ENCODE measurements around the gene BLACAT1. TPM values are rescaled to one million over a fixed set of nuclear protein-coding genes. Genes with fewer than 3 reads are reported as not detected.
A peak's percentile ranks its signal among the peaks of the same experiment; 100 is the strongest.

The BLACAT1 gene
- total RNA-seq, 1 experiment from 2014 or later = 9.8 TPM

DNA sequence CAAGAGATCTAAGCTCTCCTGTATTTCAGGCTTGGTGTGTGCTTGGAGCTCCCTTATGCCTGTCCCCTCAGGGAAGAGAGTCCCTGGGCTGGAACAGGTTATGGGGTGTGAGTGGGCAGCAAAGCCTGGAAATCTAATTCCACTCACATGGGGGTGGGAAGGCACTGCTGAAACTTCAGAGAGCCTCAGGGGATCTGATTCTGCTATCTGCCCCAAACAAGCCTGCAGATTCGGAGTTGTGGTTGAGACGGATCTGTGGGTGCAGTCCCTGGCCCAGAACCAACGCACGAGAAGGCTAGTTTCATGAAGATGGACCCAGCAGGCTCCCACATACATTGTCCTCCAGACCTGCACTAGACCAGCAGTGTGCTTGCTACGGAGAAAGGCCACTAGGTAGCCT is 2.9 kb downstream of the BLACAT1 start:
- Mint-ChIP-seq H3K36me3 (no peaks in the 10 kb centered on the region), H3K4me3 (no peak overlapping the region), H3K27me3 (ENCODE audit: low read depth) (peaks cover 13% of the 10 kb centered on the region), H3K4me1 (peaks cover 72% of the 10 kb centered on the region), H3K27ac (no peak overlapping the region), H3K9me3 (no peaks in the 10 kb centered on the region)
- no peak for DNase-seq (ENCODE audit: low spot score)
- TF ChIP-seq KAT7 (CRISPR knock-in tag; IDR thresholded peaks at IDR 0.05; ENCODE audit: borderline replicate concordance) = no peak
- TF ChIP-seq HMGA2 (CRISPR knock-in tag; IDR thresholded peaks at IDR 0.05) = no peak
- TF ChIP-seq, protein P1, sequence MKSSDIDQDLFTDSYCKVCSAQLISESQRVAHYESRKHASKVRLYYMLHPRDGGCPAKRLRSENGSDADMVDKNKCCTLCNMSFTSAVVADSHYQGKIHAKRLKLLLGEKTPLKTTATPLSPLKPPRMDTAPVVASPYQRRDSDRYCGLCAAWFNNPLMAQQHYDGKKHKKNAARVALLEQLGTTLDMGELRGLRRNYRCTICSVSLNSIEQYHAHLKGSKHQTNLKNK (CRISPR knock-in tag; IDR thresholded peaks at IDR 0.05) = no peak
- TF ChIP-seq FOXK1 (CRISPR knock-in tag; IDR thresholded peaks at IDR 0.05) = no peak
- TF ChIP-seq ESRRA (CRISPR knock-in tag; IDR thresholded peaks at IDR 0.05; ENCODE audit: borderline replicate concordance) = no peak
- TF ChIP-seq ZNF121 (CRISPR knock-in tag; IDR thresholded peaks at IDR 0.05) = no peak
- TF ChIP-seq, protein P2, sequence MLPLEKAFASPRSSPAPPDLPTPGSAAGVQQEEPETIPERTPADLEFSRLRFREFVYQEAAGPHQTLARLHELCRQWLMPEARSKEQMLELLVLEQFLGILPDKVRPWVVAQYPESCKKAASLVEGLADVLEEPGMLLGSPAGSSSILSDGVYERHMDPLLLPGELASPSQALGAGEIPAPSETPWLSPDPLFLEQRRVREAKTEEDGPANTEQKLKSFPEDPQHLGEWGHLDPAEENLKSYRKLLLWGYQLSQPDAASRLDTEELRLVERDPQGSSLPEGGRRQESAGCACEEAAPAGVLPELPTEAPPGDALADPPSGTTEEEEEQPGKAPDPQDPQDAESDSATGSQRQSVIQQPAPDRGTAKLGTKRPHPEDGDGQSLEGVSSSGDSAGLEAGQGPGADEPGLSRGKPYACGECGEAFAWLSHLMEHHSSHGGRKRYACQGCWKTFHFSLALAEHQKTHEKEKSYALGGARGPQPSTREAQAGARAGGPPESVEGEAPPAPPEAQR (CRISPR knock-in tag; IDR thresholded peaks at IDR 0.05) = no peak
- no peak for TF ChIP-seq FOXP1 (CRISPR knock-in tag; IDR thresholded peaks at IDR 0.05; ENCODE audit: borderline replicate concordance)
- no peak for TF ChIP-seq RELA (CRISPR knock-in tag; IDR thresholded peaks at IDR 0.05; ENCODE audit: borderline replicate concordance)
- TF ChIP-seq ZBTB21 (CRISPR knock-in tag; IDR thresholded peaks at IDR 0.05; ENCODE audit: borderline replicate concordance) = no peak
- TF ChIP-seq, protein P3, sequence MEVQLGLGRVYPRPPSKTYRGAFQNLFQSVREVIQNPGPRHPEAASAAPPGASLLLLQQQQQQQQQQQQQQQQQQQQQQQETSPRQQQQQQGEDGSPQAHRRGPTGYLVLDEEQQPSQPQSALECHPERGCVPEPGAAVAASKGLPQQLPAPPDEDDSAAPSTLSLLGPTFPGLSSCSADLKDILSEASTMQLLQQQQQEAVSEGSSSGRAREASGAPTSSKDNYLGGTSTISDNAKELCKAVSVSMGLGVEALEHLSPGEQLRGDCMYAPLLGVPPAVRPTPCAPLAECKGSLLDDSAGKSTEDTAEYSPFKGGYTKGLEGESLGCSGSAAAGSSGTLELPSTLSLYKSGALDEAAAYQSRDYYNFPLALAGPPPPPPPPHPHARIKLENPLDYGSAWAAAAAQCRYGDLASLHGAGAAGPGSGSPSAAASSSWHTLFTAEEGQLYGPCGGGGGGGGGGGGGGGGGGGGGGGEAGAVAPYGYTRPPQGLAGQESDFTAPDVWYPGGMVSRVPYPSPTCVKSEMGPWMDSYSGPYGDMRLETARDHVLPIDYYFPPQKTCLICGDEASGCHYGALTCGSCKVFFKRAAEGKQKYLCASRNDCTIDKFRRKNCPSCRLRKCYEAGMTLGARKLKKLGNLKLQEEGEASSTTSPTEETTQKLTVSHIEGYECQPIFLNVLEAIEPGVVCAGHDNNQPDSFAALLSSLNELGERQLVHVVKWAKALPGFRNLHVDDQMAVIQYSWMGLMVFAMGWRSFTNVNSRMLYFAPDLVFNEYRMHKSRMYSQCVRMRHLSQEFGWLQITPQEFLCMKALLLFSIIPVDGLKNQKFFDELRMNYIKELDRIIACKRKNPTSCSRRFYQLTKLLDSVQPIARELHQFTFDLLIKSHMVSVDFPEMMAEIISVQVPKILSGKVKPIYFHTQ (CRISPR knock-in tag; IDR thresholded peaks at IDR 0.05) = no peak
- no peak for TF ChIP-seq ETV6 (CRISPR knock-in tag; IDR thresholded peaks at IDR 0.05)
- TF ChIP-seq NR3C1 (CRISPR knock-in tag; conservative IDR thresholded peaks at IDR 0.05; ENCODE audit: low read depth) = no peak
- ChIA-PET CTCF (interaction anchor here (1.0 to 12.4 kb wide), 8 partner anchors 11 to 118 kb away, joined by 3 to 205 read pairs (median 6); no protein-coding TSS in a partner anchor), POLR2A (interaction anchor here (4.0 to 4.5 kb wide), 2 partner anchors 8 to 12 kb away, joined by 15 to 48 read pairs; no protein-coding TSS in a partner anchor)
- no peak for ATAC-seq

DNA sequence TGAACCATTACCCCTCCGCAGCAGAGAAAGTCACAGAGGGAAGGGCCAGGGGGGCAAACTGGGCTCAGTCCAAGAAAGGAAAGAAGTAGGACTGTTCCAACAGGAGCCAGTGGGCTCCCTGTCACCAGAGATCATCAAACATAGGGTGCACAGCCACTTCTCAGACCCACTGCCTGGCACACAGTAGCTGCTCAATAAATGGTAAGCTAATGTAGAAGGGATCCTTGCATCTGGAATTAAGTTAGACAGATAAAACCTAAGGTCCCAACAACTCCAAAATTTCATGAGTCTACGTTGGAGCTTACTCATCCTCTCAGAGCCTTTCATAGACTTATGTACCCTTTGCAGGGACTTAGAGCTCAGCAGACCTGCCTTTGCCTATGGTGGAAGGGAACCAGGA is 3.5 kb downstream of the BLACAT1 start:
- TF ChIP-seq, protein P4, sequence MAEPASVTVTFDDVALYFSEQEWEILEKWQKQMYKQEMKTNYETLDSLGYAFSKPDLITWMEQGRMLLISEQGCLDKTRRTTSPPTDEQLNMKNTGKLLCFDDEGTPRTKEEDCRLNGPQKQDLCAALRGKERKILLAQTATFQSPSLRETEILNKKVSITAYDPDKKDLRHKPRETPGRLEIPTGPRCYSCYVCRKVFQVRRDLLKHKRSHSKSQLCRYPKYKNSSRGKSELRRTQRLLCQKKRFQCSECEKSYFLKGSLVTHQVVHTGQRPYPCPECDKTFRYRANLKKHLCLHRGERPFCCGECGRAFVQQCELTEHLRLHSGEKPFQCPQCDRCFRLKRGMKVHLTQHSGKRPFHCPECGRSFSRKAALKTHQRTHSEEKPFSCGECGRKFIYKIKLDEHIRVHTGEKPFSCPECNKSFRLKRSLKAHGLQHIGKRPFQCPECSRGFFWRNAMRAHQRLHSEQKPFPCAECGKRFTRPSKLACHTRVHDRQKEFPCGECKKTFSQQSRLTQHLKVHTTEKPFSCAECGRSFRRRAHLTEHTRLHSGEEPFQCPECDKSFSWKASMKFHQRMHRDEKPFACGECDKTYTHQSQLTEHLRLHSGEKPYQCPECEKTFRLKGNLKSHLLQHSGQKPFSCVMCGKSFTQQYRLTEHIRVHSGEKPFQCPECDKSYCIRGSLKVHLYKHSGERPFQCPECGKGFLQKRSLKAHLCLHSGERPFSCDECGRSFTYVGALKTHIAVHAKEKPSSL (CRISPR knock-in tag; conservative IDR thresholded peaks at IDR 0.05) = no peak
- TF ChIP-seq ZBTB21 (CRISPR knock-in tag; IDR thresholded peaks at IDR 0.05; ENCODE audit: borderline replicate concordance) = no peak
- TF ChIP-seq CBFB (CRISPR knock-in tag; IDR thresholded peaks at IDR 0.05; ENCODE audit: low read depth) = no peak
- TF ChIP-seq TCF7 (CRISPR knock-in tag; IDR thresholded peaks at IDR 0.05; ENCODE audit: low read depth) = no peak
- TF ChIP-seq, protein P5, sequence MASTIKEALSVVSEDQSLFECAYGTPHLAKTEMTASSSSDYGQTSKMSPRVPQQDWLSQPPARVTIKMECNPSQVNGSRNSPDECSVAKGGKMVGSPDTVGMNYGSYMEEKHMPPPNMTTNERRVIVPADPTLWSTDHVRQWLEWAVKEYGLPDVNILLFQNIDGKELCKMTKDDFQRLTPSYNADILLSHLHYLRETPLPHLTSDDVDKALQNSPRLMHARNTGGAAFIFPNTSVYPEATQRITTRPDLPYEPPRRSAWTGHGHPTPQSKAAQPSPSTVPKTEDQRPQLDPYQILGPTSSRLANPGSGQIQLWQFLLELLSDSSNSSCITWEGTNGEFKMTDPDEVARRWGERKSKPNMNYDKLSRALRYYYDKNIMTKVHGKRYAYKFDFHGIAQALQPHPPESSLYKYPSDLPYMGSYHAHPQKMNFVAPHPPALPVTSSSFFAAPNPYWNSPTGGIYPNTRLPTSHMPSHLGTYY (CRISPR knock-in tag; IDR thresholded peaks at IDR 0.05) = no peak
- no peak for TF ChIP-seq ZNF219 (CRISPR knock-in tag; IDR thresholded peaks at IDR 0.05; ENCODE audit: borderline replicate concordance)
- no peak for TF ChIP-seq ESRRA (CRISPR knock-in tag; IDR thresholded peaks at IDR 0.05; ENCODE audit: borderline replicate concordance)
- no peak for TF ChIP-seq NR3C1 (CRISPR knock-in tag; conservative IDR thresholded peaks at IDR 0.05; ENCODE audit: low read depth)
- TF ChIP-seq MYBL2 (CRISPR knock-in tag; IDR thresholded peaks at IDR 0.05) = no peak
- no peak for TF ChIP-seq TEAD1 (CRISPR knock-in tag; IDR thresholded peaks at IDR 0.05)
- TF ChIP-seq ZNF416 (CRISPR knock-in tag; IDR thresholded peaks at IDR 0.05) = no peak
- TF ChIP-seq SP1 (CRISPR knock-in tag; conservative IDR thresholded peaks at IDR 0.05) = no peak
- TF ChIP-seq EMX1 (CRISPR knock-in tag; IDR thresholded peaks at IDR 0.05) = no peak
- TF ChIP-seq, protein P6, sequence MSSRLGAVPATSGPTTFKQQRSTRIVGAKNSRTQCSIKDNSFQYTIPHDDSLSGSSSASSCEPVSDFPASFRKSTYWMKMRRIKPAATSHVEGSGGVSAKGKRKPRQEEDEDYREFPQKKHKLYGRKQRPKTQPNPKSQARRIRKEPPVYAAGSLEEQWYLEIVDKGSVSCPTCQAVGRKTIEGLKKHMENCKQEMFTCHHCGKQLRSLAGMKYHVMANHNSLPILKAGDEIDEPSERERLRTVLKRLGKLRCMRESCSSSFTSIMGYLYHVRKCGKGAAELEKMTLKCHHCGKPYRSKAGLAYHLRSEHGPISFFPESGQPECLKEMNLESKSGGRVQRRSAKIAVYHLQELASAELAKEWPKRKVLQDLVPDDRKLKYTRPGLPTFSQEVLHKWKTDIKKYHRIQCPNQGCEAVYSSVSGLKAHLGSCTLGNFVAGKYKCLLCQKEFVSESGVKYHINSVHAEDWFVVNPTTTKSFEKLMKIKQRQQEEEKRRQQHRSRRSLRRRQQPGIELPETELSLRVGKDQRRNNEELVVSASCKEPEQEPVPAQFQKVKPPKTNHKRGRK (CRISPR knock-in tag; IDR thresholded peaks at IDR 0.05; ENCODE audit: borderline replicate concordance) = no peak
- Mint-ChIP-seq H3K27me3 (ENCODE audit: low read depth) (peaks cover 13% of the 10 kb centered on the region), H3K4me3 (peak overlapping the region; percentile 74; the same call in 1 of the 2 replicates), H3K4me1 (peaks cover 73% of the 10 kb centered on the region), H3K27ac (peak overlapping the region; percentile 30), H3K9me3 (no peaks in the 10 kb centered on the region), H3K36me3 (no peaks in the 10 kb centered on the region)
- ChIA-PET POLR2A (interaction anchor here (4.0 kb wide), 1 partner anchor 11 kb away, joined by 15 read pairs; no protein-coding TSS in a partner anchor), CTCF (interaction anchor here (1.0 to 12.4 kb wide), 8 partner anchors 11 to 117 kb away, joined by 3 to 205 read pairs (median 6); no protein-coding TSS in a partner anchor)
- ATAC-seq (no peak), DNase-seq (ENCODE audit: low spot score) (no peak)

All from WTC11 (cell line).